Cardiac fibroblast (primary cell): ENCODE data around the gene SETD4.

Experiments
- DNase-seq, 2 donors: peaks; one replicate each; pipeline versions ENCODE4 v3.0.0 to v3.0.0-alpha.2; 2010; ENCODE audit warnings: low read depth in 2 of 2
- H3K4me3 ChIP-seq, 2 donors: replicated peaks in 1 of 2; 1 replicate in 1 of 2; 2 replicates in 1 of 2; pipeline ENCODE4 v1.5.1; 2011; ENCODE audit warnings: low read depth in 2 of 2, low read length in 2 of 2, mild to moderate bottlenecking in 2 of 2, moderate library complexity in 1 of 2
- TF ChIP-seq, protein P1 (sequence below): IDR thresholded peaks from one replicate; pipeline ENCODE4 v1.5.1; 2011; ENCODE audit warnings: low read depth, mild to moderate bottlenecking, low read length, inconsistent platforms

SETD4 gene

GRCh38 chr21:36024782-36025181, 35.5 kb downstream of the SETD4 start:
- TF ChIP-seq, protein P1, sequence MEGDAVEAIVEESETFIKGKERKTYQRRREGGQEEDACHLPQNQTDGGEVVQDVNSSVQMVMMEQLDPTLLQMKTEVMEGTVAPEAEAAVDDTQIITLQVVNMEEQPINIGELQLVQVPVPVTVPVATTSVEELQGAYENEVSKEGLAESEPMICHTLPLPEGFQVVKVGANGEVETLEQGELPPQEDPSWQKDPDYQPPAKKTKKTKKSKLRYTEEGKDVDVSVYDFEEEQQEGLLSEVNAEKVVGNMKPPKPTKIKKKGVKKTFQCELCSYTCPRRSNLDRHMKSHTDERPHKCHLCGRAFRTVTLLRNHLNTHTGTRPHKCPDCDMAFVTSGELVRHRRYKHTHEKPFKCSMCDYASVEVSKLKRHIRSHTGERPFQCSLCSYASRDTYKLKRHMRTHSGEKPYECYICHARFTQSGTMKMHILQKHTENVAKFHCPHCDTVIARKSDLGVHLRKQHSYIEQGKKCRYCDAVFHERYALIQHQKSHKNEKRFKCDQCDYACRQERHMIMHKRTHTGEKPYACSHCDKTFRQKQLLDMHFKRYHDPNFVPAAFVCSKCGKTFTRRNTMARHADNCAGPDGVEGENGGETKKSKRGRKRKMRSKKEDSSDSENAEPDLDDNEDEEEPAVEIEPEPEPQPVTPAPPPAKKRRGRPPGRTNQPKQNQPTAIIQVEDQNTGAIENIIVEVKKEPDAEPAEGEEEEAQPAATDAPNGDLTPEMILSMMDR: no peak
- no peak overlapping the region for H3K4me3 ChIP-seq
- no peak for DNase-seq

GRCh38 chr21:36023092-36023480, 37.2 kb downstream of the SETD4 start:
- DNase-seq: peak in 1 of 2 donors; percentile 39
- TF ChIP-seq, protein P1: no peak
- H3K4me3 ChIP-seq: no peak overlapping the region

DNA sequence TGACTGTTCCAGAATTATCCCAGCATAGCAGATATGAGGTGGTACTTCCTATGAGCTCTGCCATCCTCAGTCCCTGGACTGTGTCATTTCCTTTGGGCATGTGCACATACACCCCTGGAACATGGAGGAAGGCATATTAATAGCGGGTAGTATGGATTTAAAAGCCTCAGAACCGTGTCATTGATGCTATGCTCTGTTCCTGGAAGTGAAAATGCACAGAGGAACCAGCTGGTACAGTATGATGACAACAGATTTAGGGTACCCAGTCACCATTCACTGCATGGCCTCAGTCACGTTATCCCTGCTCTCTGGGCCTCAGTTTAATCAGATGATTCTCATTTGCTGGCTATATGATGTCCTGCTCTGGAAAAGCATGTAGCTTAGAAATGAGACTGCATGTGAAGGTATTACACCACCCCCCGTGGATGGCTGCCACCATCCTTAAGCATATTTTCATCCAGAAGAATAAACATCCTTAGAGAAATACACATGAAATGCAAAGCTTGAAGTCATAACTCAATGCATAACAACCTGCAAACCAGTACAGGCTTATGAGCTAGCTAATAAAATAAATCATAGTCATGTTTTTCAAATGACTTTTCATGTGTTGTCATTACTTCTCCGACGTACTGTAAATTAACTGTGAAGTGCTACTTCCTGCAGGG, 37.8 kb downstream of the SETD4 start:
- no peak overlapping the region for H3K4me3 ChIP-seq
- DNase-seq: no peak
- TF ChIP-seq, protein P1: no peak

DNA sequence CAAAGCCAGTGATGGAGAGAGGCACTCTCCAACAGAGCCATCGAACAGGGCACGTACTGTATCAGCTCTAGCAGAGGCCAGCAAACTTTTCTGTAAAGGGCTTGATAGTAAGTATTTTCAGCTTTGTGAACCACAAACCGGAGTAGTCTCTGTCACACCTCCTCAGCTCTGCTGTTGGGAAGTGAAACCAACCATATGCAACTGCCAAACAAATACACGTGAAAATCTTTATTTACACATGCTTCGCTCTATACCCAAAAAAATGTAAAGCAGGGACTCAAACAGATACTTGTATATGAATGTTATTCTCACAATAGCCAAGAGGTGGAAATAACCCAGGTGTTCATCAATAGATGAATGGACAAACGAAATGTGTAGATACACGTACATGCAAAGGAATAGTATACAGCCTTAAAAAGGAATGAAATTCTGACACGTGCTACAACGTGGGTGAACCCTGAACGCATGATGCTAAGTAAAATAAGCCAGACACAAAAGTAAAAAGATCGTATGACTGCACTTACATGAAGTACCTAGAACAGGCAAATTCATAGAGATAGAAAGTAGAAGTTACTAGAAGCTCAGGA, 39.0 kb downstream of the SETD4 start:
- DNase-seq: no peak
- TF ChIP-seq, protein P1: no peak
- no peak overlapping the region for H3K4me3 ChIP-seq

DNA sequence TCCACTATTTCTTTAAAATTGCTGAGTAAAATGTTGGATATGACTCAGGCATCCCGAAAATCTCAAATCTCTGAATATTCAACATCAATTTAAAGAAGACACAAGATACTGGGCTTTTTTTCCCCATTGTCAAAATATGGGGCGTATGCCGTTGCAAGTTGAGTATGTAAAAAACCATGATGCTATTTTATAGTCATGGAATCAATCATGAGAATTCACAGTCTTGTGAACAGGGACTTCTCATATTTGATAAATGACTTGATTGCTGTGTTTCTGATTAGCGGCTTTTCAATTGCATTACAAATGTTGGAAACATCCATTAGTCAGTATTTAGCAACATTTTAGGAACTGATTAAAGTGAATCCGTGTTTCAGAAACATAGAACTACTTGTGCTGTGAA, 45.3 kb downstream of the SETD4 start:
- H3K4me3 ChIP-seq: no peak overlapping the region
- no peak for DNase-seq
- TF ChIP-seq, protein P1: no peak

- TF ChIP-seq, protein P1: no peak
- no peak for DNase-seq
- H3K4me3 ChIP-seq: no peak overlapping the region
Measured at GRCh38 chr21:36010801-36011200, 49.5 kb downstream of the SETD4 start.
